CD4-positive, alpha-beta T cell treated with Interleukin-4 for 4 hours (primary cell): ENCODE measurements around the gene HIC1.

ENCODE experiments used
- DNase-seq: peaks from one replicate; pipeline ENCODE4 v3.0.0-alpha.2; 2020

The HIC1 gene

GRCh38 chr17:2077040-2077439, 22.1 kb downstream of the HIC1 start:
- no peak for DNase-seq

GRCh38 chr17:2081564-2081963, 26.7 kb downstream of the HIC1 start:
- DNase-seq, result no peak

GRCh38 chr17:2082003-2082781, 27.3 kb downstream of the HIC1 start:
- DNase-seq, result no peak

GRCh38 chr17:2083613-2084035, 28.7 kb downstream of the HIC1 start:
- peak; percentile 7 for DNase-seq

GRCh38 chr17:2084036-2084765, 29.3 kb downstream of the HIC1 start:
- no peak for DNase-seq

- no peak for DNase-seq
Observed at GRCh38 chr17:2084766-2085647, 30.1 kb downstream of the HIC1 start.

GRCh38 chr17:2085648-2085949, 30.7 kb downstream of the HIC1 start:
- no peak for DNase-seq

GRCh38 chr17:2086306-2086705, 31.4 kb downstream of the HIC1 start:
- no peak for DNase-seq

GRCh38 chr17:2087597-2088211, 32.8 kb downstream of the HIC1 start:
- peak; percentile 55 for DNase-seq

GRCh38 chr17:2089021-2089422, 34.1 kb downstream of the HIC1 start:
- no peak for DNase-seq

- no peak for DNase-seq
Observed at GRCh38 chr17:2090210-2090641, 35.3 kb downstream of the HIC1 start.

- no peak for DNase-seq
Observed at GRCh38 chr17:2090804-2091534, 36.1 kb downstream of the HIC1 start.

- DNase-seq, result no peak
Observed at GRCh38 chr17:2092253-2092652, 37.4 kb downstream of the HIC1 start.

GRCh38 chr17:2093349-2093748, 38.4 kb downstream of the HIC1 start:
- DNase-seq, result no peak

GRCh38 chr17:2094891-2095535, 40.1 kb downstream of the HIC1 start:
- no peak for DNase-seq

- no peak for DNase-seq
Observed at GRCh38 chr17:2095536-2095910, 40.6 kb downstream of the HIC1 start.

GRCh38 chr17:2101448-2102257, 46.8 kb downstream of the HIC1 start:
- DNase-seq, result peak; percentile 40

GRCh38 chr17:2102931-2103809, 48.3 kb downstream of the HIC1 start:
- DNase-seq, result no peak

- no peak for DNase-seq
Observed at GRCh38 chr17:2105663-2106062, 50.8 kb downstream of the HIC1 start.
